WTC11 (cell line): ENCODE results near the gene CEP72.
"Not testable (repeated sequence)": the region's sequence is repeated elsewhere in the genome, so short reads cannot be mapped to it uniquely, and the experiment has no call there.

Source experiments
- JUN ChIP-seq: sonication (generic); formaldehyde crosslinking; IDR thresholded peaks from 2 replicates; pipeline ENCODE4 v1.8.0; 2023; ENCODE audit warnings: mild to moderate bottlenecking, missing genetic modification reagents
- SP1 ChIP-seq: sonication (generic); formaldehyde crosslinking; conservative IDR thresholded peaks from 2 replicates; pipeline ENCODE4 v1.8.1; 2022; ENCODE audit warnings: missing genetic modification reagents
- ZNF263 ChIP-seq: sonication (generic); formaldehyde crosslinking; IDR thresholded peaks from 2 replicates; pipeline ENCODE4 v1.8.1; 2022; ENCODE audit warnings: low read depth, mild to moderate bottlenecking, moderate library complexity, missing genetic modification reagents
- TF ChIP-seq, protein P1 (sequence below): fragments of 200-600 bp; IDR thresholded peaks from 2 replicates; pipeline ENCODE4 v1.8.0; 2022; ENCODE audit warnings: antibody characterized with exemption
- TF ChIP-seq, protein P2 (sequence below): sonication (generic); formaldehyde crosslinking; conservative IDR thresholded peaks from 2 replicates; pipeline ENCODE4 v1.8.1; 2022; ENCODE audit warnings: mild to moderate bottlenecking, missing genetic modification reagents
- TF ChIP-seq, protein P3 (sequence below): sonication (generic); formaldehyde crosslinking; IDR thresholded peaks from 2 replicates; pipeline ENCODE4 v1.8.0; 2022; ENCODE audit warnings: mild to moderate bottlenecking, missing genetic modification reagents

DNA sequence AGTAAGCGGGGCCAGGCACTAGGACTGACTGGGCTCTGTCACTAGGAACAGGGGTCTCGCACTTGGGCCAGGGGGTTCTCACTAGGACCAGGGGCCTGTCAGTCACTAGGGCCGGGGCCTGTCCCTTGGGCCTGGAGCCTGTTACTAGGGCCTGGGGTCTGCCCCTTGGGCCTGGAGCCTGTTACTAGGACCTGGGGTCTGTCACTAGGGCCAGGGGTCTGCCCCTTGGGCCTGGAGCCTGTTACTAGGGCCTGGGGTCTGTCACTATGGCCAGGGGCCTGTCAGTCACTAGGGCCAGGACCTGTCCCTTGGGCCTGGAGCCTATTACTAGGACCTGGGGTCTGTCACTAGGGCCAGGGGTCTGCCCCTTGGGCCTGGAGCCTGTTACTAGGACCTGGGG is 70.1 kb downstream of the CEP72 start:
- TF ChIP-seq, protein P1, sequence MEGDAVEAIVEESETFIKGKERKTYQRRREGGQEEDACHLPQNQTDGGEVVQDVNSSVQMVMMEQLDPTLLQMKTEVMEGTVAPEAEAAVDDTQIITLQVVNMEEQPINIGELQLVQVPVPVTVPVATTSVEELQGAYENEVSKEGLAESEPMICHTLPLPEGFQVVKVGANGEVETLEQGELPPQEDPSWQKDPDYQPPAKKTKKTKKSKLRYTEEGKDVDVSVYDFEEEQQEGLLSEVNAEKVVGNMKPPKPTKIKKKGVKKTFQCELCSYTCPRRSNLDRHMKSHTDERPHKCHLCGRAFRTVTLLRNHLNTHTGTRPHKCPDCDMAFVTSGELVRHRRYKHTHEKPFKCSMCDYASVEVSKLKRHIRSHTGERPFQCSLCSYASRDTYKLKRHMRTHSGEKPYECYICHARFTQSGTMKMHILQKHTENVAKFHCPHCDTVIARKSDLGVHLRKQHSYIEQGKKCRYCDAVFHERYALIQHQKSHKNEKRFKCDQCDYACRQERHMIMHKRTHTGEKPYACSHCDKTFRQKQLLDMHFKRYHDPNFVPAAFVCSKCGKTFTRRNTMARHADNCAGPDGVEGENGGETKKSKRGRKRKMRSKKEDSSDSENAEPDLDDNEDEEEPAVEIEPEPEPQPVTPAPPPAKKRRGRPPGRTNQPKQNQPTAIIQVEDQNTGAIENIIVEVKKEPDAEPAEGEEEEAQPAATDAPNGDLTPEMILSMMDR: not testable (repeated sequence)
- TF ChIP-seq, protein P2, sequence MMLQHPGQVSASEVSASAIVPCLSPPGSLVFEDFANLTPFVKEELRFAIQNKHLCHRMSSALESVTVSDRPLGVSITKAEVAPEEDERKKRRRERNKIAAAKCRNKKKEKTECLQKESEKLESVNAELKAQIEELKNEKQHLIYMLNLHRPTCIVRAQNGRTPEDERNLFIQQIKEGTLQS (CRISPR knock-in tag): not testable (repeated sequence)
- TF ChIP-seq ZNF263 (CRISPR knock-in tag); SP1 (CRISPR knock-in tag); JUN: not testable (repeated sequence)
- TF ChIP-seq, protein P3, sequence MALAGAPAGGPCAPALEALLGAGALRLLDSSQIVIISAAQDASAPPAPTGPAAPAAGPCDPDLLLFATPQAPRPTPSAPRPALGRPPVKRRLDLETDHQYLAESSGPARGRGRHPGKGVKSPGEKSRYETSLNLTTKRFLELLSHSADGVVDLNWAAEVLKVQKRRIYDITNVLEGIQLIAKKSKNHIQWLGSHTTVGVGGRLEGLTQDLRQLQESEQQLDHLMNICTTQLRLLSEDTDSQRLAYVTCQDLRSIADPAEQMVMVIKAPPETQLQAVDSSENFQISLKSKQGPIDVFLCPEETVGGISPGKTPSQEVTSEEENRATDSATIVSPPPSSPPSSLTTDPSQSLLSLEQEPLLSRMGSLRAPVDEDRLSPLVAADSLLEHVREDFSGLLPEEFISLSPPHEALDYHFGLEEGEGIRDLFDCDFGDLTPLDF (CRISPR knock-in tag): not testable (repeated sequence)
